SIG-M5 (cell line): ENCODE results near the gene DHRS12.

Experiments
- DNase-seq: peaks from one replicate; lab custom pipeline; 2025; lab: John Stamatoyannopoulos, UW

Gene DHRS12

DNA sequence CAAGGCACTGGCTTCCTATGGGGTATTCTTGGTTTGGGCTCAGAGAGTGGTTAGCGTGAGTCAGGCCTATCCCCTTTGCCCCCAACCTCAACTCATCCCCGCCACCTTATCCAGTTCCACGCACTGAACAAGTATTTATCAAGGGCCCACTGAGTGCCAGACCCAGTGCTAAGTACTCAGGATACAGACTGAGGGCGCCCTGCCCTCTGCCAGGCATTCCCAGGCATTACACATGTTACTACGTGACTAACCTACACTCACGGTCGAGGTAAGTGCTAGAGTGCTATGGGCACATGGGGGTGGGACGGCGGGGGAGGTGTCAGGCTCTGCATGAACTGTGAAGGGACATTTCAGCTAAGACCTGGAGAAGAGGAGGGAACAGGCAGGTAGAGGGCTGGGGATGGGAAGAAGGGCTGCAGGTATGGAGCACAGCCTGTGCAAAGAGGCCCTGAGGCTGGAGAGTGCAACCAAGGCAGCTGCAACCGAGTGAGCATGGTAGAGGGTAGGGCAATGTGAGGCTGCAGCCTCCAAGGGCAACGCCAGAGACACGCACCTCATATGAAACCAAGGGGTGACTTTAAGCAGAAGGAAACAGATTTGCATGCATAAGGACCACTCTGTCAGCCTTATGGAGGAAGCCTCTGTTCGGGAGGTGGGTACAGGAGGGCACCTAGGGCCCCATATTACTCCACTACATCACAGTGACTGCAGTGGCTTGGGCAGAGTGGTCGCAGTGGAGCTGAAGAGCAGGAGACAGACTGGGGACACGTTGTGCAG lies 22.5 kb downstream of the DHRS12 start:
- no peak for DNase-seq

DNA sequence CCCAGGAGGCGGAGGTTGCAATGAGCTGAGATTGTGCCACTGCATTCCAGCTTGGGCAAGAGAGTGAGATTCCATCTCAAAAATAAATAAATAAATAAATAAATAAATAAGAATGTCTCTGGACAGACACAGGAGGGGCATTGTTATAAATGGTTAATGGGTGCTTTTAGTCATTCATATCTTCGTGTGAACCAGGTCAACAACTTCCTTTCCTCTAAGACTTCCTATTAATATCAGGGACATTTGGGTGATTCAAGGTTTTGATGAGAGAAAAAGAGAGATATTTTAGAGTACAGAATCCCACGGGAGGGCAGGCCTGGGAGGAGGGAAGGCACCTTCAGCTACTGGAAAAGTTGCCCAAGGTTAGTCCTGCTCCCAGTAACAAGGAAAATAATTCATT lies 23.9 kb downstream of the DHRS12 start:
- no peak for DNase-seq

DNA sequence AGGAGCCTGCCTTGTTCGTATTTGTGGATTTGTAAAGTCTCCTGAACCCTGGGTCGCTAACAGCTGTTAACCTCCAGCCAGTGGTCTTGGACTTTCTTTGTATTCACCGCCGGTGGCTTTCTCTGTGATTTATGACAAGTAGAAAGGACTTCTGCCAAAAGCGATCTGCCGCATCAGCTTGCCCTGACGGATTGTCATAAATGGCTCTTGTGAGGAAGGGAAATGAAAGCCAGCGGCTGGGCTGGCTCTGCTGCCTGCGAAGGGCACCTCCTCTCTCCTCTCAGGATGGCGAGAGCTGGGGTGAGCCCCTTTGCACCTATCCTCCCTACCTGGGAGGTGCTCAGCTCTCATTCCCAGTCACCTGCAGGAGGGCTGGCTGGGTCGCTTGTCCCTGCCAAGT lies 25.6 kb downstream of the DHRS12 start:
- DNase-seq: no peak

DNA sequence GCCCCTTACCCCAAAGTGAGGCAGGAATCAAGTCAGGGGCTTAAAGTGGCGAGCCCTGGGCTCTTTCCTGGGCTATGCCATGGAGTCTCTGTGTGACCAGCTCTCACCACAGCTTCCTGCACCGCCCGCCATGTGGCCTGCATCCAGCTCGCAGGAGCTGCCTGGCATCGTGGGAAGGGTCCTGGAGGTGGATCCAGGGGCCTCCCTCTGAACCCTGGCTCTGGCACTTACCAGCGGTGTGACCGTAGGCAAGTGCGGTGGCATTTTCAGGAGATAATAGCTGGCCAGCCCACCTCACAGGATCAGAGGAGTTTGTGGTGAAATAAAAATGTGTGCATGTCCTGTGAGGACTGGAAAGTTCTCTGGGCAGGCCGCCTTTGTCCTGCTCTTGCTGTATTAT lies 26.0 kb downstream of the DHRS12 start:
- no peak for DNase-seq

- no peak for DNase-seq
Measured at GRCh38 chr13:51776179-51776578, 27.8 kb downstream of the DHRS12 start.

- no peak for DNase-seq
Measured at GRCh38 chr13:51773515-51773914, 30.4 kb downstream of the DHRS12 start.

- DNase-seq: no peak
Measured at GRCh38 chr13:51772781-51773180, 31.2 kb downstream of the DHRS12 start.

DNA sequence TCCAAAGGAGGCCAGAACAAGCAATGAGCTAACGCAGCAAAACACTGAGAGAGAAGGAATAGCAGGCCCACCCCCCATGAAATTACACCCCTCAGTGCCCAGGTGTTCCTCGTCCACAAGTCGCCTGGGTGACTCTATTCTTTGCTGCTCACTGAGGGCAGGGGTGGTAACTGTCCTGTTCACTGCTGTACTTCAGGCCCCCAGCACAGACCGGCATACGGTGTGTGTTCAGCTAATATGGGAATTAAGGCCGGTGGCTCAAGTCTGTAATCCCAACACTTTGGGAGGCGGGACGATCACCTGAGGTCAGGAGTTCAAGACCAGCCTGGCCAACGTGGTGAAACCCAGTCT lies 31.9 kb downstream of the DHRS12 start:
- DNase-seq: no peak

DNA sequence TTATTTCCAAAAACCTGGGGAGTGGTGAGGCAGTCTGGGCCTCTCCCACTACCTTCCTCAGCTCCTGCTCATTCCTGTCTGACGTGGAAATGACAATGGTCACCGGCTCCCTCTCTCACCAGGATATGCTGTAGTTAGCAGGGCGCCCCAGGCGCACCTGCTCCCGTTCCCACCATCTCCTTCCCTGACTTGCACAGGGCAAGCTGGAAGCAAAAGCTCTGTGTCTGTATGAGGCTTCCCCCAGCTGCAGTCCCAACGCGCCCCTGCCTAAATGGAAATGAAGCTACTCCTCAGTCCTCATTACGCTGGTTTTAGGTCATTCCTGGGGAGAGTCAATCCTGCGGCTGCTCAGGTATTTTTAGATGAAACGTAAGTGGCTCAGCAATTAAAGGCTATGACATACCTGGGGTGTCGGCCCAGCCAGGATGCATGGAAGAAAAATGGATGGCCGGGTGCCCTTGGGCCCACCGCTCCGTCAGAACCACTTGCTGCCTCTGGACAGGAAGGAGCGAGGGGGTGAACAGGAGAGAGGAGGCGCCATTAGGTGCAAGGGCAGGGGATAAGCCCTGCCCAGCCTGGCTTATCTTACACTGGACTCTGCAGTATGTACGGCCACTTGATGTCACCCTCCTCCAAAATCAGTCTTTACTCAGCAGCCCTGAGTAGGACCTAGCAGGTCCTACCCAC lies 32.4 kb downstream of the DHRS12 start:
- DNase-seq: no peak

DNA sequence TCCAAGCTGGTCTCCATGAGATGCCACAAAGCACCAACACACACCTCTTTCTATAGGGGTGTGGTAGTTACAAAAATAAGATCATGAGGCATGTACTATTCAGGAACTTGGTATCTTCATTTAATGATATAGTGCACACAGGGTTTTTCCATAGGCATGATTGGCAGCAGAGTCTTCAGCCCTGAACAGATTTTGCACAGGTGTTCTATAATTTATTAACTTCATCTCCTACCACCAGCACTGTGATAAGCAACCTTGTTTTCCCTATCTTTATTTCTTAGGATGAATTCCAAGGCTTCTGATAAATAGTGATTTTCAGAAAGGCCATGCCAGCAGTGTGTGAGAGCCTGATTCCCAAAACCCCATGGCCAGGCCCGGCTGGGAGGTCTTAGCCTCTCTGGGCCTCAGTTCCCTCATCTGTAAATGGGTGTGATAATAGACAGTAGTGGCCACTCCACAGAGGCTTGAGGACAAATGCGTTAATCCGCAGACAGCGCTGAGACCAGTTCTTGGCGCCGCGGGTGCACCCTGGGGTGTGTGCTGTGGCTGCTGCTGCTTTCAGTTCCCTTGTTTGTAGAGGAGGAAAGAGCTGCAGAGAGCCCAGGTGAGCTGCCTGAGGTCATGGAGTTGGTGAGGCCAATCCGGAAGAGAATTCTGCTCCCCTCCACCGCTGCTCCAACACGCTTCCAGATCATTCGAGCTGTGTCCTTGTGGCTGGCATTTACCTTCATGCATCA lies 33.1 kb downstream of the DHRS12 start:
- no peak for DNase-seq

GRCh38 chr13:51770160-51770559 lies 33.8 kb downstream of the DHRS12 start:
- no peak for DNase-seq

GRCh38 chr13:51769455-51770127 lies 34.4 kb downstream of the DHRS12 start:
- DNase-seq: no peak

- no peak for DNase-seq
Measured at GRCh38 chr13:51768976-51769375, 35.0 kb downstream of the DHRS12 start.

GRCh38 chr13:51768378-51768921 lies 35.5 kb downstream of the DHRS12 start:
- no peak for DNase-seq

GRCh38 chr13:51767100-51767499 lies 36.9 kb downstream of the DHRS12 start:
- no peak for DNase-seq

DNA sequence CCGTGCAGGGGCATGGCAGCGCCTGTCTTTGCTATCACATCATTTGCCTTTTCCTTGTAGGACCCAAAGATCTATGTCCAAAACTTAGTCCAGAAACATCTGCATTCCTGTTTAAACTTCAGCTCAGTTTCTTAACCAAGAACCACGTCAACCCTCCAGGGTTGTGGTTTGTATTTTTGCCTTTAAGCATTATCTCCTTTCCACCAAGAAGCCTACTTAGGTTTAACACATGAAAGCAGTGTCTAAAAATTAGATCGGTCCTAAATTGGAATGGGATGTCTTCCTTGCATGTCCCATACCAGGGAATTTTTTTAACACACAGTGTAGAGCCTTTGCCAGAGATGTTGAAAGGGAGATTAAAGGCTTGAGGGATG lies 38.8 kb downstream of the DHRS12 start:
- no peak for DNase-seq

DNA sequence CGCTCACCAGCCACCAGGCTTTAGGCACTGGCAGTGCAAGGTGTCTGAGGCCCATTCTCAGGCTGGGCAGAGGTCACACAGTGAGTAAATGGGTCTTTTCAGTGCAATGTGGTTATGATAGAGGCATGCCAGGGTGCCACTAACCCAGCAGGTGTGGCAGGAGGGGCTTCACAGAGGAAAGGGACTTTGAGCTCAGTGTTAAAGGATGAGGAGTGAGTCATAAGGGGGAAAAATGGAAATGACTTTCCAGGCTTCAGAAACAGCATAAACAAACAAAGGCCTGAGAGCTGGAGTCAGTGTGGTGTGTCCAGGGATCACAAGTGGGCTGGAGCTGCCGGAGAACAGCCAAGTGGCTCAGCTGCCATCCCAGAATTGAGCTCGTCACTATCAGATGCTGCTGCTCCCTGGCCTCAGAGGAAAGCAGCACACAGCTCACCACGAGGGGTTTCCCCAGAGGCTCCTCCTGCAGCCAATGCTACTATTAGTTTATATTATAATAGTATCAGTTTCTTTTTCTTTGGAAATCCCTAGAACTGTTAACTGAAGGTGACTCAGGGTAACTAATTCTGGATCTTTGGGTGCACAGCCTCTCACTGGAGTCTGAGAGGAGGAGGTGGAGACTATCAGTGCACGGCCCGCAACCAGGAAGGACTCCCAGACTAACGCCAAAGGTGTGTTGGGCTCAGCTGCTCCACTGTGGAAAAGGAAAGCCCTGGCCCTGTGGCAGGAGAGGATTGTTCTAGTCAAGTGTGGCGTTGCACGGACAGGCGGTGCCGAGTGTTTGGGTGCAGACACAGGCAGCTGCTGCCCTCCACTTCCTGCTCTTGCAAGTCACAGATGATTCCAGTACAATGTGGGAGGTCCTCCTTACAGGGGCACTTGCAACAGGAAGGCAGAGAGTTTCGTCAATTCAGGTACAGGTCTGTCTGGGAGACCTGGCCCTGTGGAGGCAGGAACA lies 39.5 kb downstream of the DHRS12 start:
- DNase-seq: no peak

DNA sequence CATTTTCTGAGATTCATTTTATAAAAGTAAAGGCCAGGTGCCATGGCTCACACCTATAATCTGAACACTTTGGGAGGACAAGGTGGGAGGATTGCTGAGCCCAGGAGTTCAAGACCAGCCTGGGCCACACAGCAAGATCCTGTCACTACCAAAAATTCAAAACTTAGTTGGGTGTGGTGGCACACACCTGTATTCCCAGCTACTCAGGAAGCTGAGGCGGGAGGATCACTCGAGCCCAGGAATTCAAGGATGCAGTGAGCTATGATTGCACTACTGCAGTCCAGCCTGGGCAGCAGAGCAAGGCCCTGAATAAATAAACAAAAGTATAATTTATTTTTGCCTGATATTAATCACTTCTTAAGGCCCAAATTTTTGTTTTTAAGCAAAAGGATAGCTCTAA lies 40.5 kb downstream of the DHRS12 start:
- no peak for DNase-seq

DNA sequence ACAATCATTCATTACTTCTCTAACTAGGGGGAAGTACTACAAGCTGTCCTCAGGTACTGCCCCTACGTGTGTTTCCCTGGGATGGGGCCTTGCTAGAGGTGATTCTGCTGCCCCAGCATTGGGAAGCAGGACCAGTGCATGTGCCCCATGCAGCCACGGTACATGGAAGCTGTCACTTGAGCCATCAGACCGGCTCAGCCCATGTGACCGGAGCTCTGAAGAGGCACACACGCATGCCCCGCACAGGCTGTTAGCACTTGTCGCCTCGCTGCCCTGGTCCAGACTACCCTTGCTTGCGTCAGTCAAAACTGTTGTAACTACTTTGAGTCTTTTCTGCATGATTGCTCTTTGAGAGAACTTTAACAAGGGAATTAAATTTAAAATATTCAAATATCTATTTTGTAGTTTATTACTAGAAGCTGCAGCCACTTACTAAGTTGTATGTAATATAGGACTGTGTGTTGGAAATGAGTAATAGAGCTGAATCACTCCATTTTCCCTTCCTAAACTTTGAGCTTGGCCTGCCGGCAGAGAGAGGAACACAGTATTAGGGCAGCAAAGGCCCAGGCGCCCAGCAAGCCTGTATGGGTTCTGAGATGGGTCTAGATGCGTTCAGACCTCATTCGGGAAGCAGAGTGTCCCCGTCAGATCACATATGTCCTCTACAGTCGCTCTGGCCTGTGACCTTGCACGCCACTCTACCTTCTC lies 42.2 kb downstream of the DHRS12 start:
- DNase-seq: no peak

DNA sequence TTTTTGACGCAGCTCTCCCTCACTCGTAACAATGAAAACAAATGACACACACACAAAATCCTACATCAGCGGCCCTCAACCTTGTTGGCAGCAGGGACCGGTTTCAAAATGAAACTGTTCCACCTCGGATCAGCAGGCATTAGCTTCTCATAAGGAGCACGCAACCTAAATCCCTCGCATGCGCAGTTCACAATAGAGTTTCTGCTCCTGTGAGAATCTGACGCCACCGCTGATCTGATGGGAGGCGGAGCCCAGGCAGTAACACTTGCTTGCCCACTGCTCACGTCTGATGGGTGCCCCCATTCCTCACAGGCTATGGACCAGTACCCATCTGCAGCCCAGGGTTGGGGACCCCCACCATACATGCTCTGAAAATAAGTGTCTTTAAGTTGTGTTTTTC lies 43.4 kb downstream of the DHRS12 start:
- no peak for DNase-seq

DNA sequence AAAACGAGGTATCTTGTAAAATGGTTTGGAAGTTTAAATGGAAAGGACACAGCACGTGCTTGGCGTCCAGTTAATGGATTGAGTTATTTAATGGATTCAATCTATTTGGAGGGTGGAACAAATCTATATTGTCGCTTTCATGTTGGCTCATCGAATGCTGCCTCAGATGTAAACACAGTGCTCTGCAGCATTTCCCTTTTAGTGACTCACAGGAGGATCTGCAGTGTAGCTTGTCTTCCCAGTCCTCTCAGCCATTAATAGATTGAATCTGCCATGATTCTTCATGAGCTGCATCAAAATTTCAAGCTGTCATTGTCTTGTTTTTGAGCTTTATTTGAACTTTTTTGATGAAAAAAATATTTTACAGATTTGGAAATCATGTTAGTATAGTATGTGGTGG lies 44.7 kb downstream of the DHRS12 start:
- DNase-seq: no peak
